GM18907 (cell line): Measurements from ENCODE around the gene TAF1B.
"Not testable (repeated sequence)": the region's sequence is repeated elsewhere in the genome, so short reads cannot be mapped to it uniquely, and the experiment has no call there.

Experiments used
- ATAC-seq: cut with Tn5 transposase; IDR thresholded peaks from one replicate; pipeline ENCODE4 v1.9.1; 2021; ENCODE audit warnings: mild to moderate bottlenecking, moderate library complexity; ENCODE audit not compliant: unreplicated experiment

TAF1B gene

GRCh38 chr2:9830685-9831410, 12.4 kb upstream of the TAF1B start:
- no peak for ATAC-seq

- ATAC-seq: no peak
Observed at GRCh38 chr2:9831670-9832069, 11.6 kb upstream of the TAF1B start.

GRCh38 chr2:9832586-9832985, 10.7 kb upstream of the TAF1B start:
- no peak for ATAC-seq

- not testable (repeated sequence) for ATAC-seq
Observed at GRCh38 chr2:9835068-9835467, 8.2 kb upstream of the TAF1B start.

GRCh38 chr2:9836074-9836473, 7.2 kb upstream of the TAF1B start:
- no peak for ATAC-seq

DNA sequence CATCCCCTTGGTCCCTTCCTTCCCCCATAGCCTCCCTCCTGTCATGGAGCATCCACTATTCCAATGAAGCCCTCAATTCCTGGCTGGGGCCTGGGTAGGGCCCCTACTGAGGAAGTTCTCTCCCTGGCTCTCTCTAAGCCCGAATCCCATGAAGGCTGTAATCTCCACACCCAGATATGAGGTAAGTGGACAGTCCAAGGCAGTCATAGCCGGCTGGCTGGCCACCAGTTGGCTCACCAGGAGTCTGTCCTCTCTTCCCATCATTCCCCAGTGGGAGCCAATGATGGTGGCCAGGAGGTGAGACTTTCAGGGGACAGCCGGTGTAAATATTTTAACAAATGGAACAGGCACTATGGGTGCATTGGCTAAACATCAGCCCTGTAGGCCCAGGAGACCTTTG, 6.8 kb upstream of the TAF1B start:
- no peak for ATAC-seq

GRCh38 chr2:9837451-9837850, 5.8 kb upstream of the TAF1B start:
- ATAC-seq: no peak

GRCh38 chr2:9838391-9838790, 4.9 kb upstream of the TAF1B start:
- no peak for ATAC-seq

DNA sequence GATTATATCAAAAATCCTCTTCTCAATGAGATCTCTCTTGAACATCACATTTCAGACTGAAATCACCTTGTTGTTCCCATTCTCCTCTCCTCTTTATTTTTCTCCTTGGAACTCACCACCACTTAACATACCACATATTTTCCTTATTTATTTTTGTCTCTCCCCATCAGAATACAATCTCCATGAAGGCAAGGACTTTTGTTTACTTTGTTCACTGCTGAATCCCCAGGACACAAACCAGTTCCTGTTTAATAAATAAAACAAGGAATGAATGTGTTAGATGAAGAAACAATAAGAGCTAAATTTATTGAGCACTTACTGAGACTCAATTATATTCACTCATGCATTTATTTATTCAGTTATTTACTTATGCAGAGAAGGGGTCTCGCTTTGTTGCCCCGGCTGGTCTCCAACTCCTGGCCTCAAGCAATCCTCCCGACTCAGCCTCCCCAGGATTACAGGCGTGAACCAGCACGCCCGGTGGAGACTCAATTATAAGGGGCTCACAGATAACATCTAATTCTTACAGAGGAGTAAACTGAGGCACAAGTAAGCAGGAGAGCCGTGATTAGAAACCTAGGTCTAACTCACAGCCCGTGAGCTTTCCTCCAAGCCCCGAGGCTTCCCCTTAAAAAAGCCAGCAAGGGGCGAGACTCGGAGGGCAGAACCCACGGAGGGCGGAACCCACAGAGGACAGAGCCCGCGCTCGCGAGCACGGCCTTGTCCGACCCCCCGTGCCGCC, 616 bp upstream of the TAF1B start:
- no peak for ATAC-seq

DNA sequence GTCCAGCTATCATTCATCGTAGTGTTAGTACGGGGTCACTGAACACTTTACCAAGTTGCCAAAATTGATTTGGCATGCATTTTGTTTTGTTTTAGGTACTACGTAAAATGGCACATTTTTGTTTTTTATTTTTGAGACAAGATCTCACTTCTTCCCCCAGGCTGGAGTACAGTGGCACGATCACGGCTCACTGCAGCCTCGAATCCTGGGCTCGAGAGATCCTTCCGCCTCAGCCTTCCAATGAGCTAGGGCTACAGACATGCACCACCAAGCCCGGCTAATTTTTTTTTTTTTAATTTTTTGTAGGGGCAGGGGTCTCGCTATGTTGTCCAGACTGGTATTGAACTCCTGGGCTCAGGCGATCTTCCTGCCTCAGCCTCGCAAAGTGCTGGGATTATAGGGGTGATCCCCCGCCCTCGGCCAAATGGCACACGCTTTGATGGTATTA, 786 bp downstream of the TAF1B start:
- ATAC-seq: no peak

DNA sequence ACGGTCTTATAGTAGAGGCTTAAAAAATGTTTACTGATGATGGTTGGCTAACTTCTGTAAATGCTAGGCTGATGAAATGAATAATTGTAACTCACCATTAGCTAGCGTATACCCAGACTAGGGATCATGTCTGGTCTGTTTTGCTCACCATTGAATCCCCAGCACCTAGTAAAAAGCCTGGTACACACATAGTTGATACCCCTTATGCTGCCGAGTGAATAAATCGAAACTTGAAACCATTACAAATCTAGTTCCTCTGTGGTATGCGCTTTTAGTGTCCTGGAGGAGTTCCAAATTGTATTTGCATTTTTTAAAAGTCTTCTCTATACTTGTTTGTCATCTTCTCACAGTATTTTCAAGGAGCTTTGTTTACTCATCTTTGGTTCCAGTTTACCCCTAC, 1.3 kb downstream of the TAF1B start:
- ATAC-seq: no peak

DNA sequence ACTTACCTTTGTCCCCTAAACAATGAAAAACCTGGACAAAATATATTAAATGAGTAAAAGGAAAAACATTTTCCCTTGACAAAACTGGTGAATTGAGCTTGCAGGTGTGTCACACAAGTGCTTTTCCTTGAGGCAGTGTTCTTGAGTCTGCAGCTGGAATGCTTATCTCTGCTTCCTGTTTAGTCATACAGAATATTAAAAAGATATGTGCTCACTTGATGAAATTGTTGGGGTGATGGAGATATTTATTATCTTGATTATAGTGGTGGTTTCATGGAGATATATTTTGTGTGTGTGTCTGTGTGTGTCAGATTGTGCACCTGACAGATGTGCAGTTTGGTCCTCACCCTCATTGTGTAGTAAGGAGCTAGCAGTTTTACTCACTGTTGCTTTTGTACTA, 3.3 kb downstream of the TAF1B start:
- ATAC-seq: no peak

DNA sequence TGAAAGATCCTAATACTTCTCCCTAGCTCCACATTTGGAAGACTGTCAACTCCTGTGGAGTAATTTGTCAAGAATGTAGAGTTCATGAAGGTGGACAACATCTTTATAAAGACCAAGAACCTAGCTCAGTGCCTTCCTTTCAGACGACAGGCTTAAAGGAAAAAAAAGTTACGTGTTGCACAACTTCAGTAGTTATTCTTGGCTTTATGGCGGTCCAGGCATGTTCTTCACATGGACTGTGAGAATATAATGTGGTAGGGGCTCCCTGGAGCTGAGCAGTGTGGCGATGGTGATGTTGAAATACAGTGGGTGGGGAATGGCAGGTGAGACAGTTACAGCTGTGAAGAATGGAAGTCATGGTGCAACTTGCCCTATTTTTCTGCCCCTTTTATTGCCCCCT, 3.9 kb downstream of the TAF1B start:
- ATAC-seq: no peak

DNA sequence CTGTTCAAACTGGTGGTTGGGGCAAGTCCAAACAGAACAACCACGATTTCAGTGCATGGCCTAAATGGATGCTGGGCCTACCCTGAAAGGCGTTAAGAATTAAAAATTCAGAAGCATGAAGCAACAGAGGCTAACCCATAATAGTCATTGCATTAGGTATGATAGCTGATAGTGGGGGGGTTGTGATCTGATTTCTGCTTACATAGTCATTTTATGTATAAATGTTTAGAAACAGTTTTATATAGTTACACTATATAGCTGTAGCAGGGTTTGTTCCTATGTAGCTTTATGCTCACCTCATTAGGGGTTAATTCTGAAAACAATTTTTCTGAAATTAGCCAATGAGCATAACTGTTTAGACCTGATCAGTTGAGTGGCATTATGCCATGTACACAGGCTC, 9.6 kb downstream of the TAF1B start:
- no peak for ATAC-seq

- ATAC-seq: no peak
Observed at GRCh38 chr2:9857814-9858729, 14.8 kb downstream of the TAF1B start.

- no peak for ATAC-seq
Observed at GRCh38 chr2:9858730-9859068, 15.4 kb downstream of the TAF1B start.

- not testable (repeated sequence) for ATAC-seq
Observed at GRCh38 chr2:9860922-9861580, 17.8 kb downstream of the TAF1B start.

DNA sequence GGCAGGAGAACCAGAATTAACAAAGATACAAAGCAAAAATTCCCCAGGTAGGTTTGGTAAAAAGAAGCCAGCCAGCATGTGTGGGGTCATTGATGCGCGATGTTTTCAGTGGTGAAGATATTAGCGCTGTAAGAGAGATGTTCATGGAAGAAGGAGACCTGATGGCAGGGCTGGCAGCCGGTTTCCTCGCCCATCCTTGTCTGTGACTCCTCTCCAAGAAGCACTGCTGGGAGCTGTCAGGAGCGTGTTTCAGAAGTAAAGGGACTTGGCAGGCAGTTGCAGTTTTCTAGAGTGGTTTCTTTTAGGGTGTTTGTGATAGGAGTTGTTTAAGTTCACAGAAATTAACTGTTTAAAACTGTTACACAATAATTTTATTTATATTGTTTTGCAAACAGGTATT, 24.6 kb downstream of the TAF1B start:
- no peak for ATAC-seq

DNA sequence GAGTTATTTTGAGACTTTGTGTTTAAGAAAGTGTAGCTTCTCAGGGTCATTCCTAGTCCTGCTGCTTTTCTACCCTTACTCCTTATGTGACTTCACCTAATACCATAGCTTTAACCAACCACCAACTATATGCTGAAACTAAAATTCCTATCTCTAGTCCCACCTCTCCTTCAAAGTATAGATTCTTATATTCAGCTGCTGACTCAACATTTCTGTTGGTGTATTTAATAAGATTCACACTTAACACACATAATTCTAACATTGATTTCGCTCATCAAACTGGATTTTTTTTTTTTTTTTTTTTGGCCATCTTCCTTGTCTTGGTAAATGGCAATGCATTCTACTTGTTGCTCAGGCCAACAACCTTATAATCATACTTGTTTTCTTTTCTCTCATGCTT, 30.1 kb downstream of the TAF1B start:
- no peak for ATAC-seq

DNA sequence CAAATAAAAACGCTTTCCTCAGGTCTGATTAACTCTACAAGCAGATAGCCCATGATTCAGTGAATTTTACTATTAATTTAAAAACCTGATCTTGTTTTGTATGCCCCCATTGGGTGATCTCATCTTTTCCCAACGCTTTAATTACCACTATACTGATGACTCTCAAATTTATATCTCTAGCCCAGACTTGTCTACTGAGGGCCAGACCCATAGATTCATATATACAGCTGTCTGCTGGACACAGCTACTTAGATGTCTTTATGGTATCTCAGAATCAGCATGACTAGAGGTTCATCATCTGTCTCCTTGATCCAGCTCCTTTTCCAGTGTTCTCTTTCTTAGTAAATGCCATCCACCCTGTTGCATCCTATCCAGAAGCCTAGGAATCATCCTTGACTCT, 33.8 kb downstream of the TAF1B start:
- no peak for ATAC-seq

GRCh38 chr2:9877726-9878125, 34.5 kb downstream of the TAF1B start:
- no peak for ATAC-seq
